ENCODE results near the gene FBXL16. TPM values are rescaled to one million over a fixed set of nuclear protein-coding genes. Genes with fewer than 3 reads are reported as not detected.
A peak's percentile ranks its signal among the peaks of the same experiment; 100 is the strongest.

Gene FBXL16
- total and polyA plus RNA-seq, 2 experiments from 2014 or later: 0.07 to 0.28 TPM

GRCh38 chr16:720990-721764 is 15.6 kb upstream of the FBXL16 start, which contains the start of gene ANTKMT:
Gene ANTKMT, plus strand, starts transcription at chr16:721146. Its CDS starts 129 bp downstream, at chr16:721275.
- peak within 1 kb of the TSS; percentile 96 for H3K27ac ChIP-seq
- H3K4me3 ChIP-seq: peak within 1 kb of the TSS; percentile 98
- peak within 1 kb of the TSS; percentile 97 for H2AFZ ChIP-seq
- peaks cover 11% of the 10 kb centered on the region for H4K20me1 ChIP-seq (ENCODE audit: insufficient read depth, poor library complexity, severe bottlenecking)
- 14% methylated on average over 78 of the region's 106 CpGs for WGBS (ENCODE audit: low lambda C conversion rate, missing lambda C conversion rate)
- no peaks in the 10 kb centered on the region for H3K9me2 ChIP-seq (replicated peaks; ENCODE audit: insufficient read depth)
- H3K9me3 ChIP-seq (ENCODE audit: low read depth): no peaks in the 10 kb centered on the region
- peak within 1 kb of the TSS; percentile 100 for H3K4me2 ChIP-seq
- no peaks in the 10 kb centered on the region for H3K79me2 ChIP-seq
- DNase-seq (ENCODE audit: low spot score): peak; percentile 94
- peaks cover 8% of the 10 kb centered on the region for H3K27me3 ChIP-seq
- H3K4me1 ChIP-seq (ENCODE audit: insufficient read depth): peaks cover 14% of the 10 kb centered on the region
- H3K36me3 ChIP-seq (replicated peaks; ENCODE audit: insufficient read depth, low read depth): no peaks in the 10 kb centered on the region
- TF ChIP-seq EZH2phosphoT487 (IDR thresholded peaks at IDR 0.05; ENCODE audit: low read depth, severe bottlenecking, unreplicated experiment): no peak

- Histone ChIP-seq H3K4me1 (ENCODE audit: insufficient read depth) (peaks cover 19% of the 10 kb centered on the region), H2AFZ (peak overlapping the region; percentile 97), H4K20me1 (ENCODE audit: insufficient read depth, poor library complexity, severe bottlenecking) (peaks cover 11% of the 10 kb centered on the region), H3K79me2 (no peaks in the 10 kb centered on the region), H3K4me3 (peak overlapping the region; percentile 98), H3K9me2 (replicated peaks; ENCODE audit: insufficient read depth) (no peaks in the 10 kb centered on the region), H3K4me2 (peak overlapping the region; percentile 100), H3K9me3 (ENCODE audit: low read depth) (no peaks in the 10 kb centered on the region), H3K36me3 (replicated peaks; ENCODE audit: insufficient read depth, low read depth) (no peaks in the 10 kb centered on the region), H3K27ac (peak overlapping the region; percentile 96), H3K27me3 (peaks cover 12% of the 10 kb centered on the region)
- TF ChIP-seq EZH2phosphoT487 (IDR thresholded peaks at IDR 0.05; ENCODE audit: low read depth, severe bottlenecking, unreplicated experiment) (no peak), CTCF (IDR thresholded peaks at IDR 0.05; ENCODE audit: poor library complexity) (no peak), EZH2 (IDR thresholded peaks at IDR 0.05; ENCODE audit: borderline replicate concordance) (no peak)
- 2% methylated on average over 37 of the region's 38 CpGs for WGBS (ENCODE audit: low lambda C conversion rate, missing lambda C conversion rate)
- DNase-seq (ENCODE audit: low spot score): peak; percentile 73
Measured at GRCh38 chr16:720447-720989, 14.9 kb upstream of the FBXL16 start.

GRCh38 chr16:719815-720446 is 14.3 kb upstream of the FBXL16 start:
- TF ChIP-seq EZH2phosphoT487 (IDR thresholded peaks at IDR 0.05; ENCODE audit: low read depth, severe bottlenecking, unreplicated experiment) (no peak), CTCF (IDR thresholded peaks at IDR 0.05; ENCODE audit: poor library complexity) (no peak), EZH2 (IDR thresholded peaks at IDR 0.05; ENCODE audit: borderline replicate concordance) (no peak)
- H3K27me3 ChIP-seq: peaks cover 12% of the 10 kb centered on the region
- H4K20me1 ChIP-seq (ENCODE audit: insufficient read depth, poor library complexity, severe bottlenecking): peaks cover 11% of the 10 kb centered on the region
- 26% methylated on average over 16 of the region's 16 CpGs for WGBS (ENCODE audit: low lambda C conversion rate, missing lambda C conversion rate)
- peaks cover 22% of the 10 kb centered on the region for H3K4me1 ChIP-seq (ENCODE audit: insufficient read depth)
- peak overlapping the region; percentile 96 for H3K27ac ChIP-seq
- H3K4me3 ChIP-seq: no peak overlapping the region
- H3K79me2 ChIP-seq: no peaks in the 10 kb centered on the region
- no peak overlapping the region for H2AFZ ChIP-seq
- H3K4me2 ChIP-seq: peak overlapping the region; percentile 100
- H3K36me3 ChIP-seq (replicated peaks; ENCODE audit: insufficient read depth, low read depth): no peaks in the 10 kb centered on the region
- no peaks in the 10 kb centered on the region for H3K9me3 ChIP-seq (ENCODE audit: low read depth)
- no peak for DNase-seq (ENCODE audit: low spot score)
- no peaks in the 10 kb centered on the region for H3K9me2 ChIP-seq (replicated peaks; ENCODE audit: insufficient read depth)

GRCh38 chr16:718922-719321 is 13.3 kb upstream of the FBXL16 start:
- H2AFZ ChIP-seq: no peak overlapping the region
- no peak for DNase-seq (ENCODE audit: low spot score)
- no peaks in the 10 kb centered on the region for H3K9me2 ChIP-seq (replicated peaks; ENCODE audit: insufficient read depth)
- no peak for TF ChIP-seq EZH2phosphoT487 (IDR thresholded peaks at IDR 0.05; ENCODE audit: low read depth, severe bottlenecking, unreplicated experiment)
- TF ChIP-seq CTCF (IDR thresholded peaks at IDR 0.05; ENCODE audit: poor library complexity): no peak
- no peak for TF ChIP-seq EZH2 (IDR thresholded peaks at IDR 0.05; ENCODE audit: borderline replicate concordance)
- H3K4me1 ChIP-seq (ENCODE audit: insufficient read depth): peaks cover 25% of the 10 kb centered on the region
- no peaks in the 10 kb centered on the region for H3K9me3 ChIP-seq (ENCODE audit: low read depth)
- H3K4me2 ChIP-seq: no peak overlapping the region
- 91% methylated on average over 6 of the region's 6 CpGs for WGBS (ENCODE audit: low lambda C conversion rate, missing lambda C conversion rate)
- no peak overlapping the region for H3K27ac ChIP-seq
- H4K20me1 ChIP-seq (ENCODE audit: insufficient read depth, poor library complexity, severe bottlenecking): peaks cover 11% of the 10 kb centered on the region
- no peaks in the 10 kb centered on the region for H3K79me2 ChIP-seq
- H3K4me3 ChIP-seq: no peak overlapping the region
- H3K36me3 ChIP-seq (replicated peaks; ENCODE audit: insufficient read depth, low read depth): no peaks in the 10 kb centered on the region
- H3K27me3 ChIP-seq: peaks cover 16% of the 10 kb centered on the region
